ENCODE measurements around the gene ANXA11. TPM values are rescaled to one million over a fixed set of nuclear protein-coding genes. Genes with fewer than 3 reads are reported as not detected.
"Not testable (repeated sequence)": the region's sequence is repeated elsewhere in the genome, so short reads cannot be mapped to it uniquely, and the experiment has no call there.

Gene ANXA11
- 237 and 259 TPM in 2 replicates for total RNA-seq

DNA sequence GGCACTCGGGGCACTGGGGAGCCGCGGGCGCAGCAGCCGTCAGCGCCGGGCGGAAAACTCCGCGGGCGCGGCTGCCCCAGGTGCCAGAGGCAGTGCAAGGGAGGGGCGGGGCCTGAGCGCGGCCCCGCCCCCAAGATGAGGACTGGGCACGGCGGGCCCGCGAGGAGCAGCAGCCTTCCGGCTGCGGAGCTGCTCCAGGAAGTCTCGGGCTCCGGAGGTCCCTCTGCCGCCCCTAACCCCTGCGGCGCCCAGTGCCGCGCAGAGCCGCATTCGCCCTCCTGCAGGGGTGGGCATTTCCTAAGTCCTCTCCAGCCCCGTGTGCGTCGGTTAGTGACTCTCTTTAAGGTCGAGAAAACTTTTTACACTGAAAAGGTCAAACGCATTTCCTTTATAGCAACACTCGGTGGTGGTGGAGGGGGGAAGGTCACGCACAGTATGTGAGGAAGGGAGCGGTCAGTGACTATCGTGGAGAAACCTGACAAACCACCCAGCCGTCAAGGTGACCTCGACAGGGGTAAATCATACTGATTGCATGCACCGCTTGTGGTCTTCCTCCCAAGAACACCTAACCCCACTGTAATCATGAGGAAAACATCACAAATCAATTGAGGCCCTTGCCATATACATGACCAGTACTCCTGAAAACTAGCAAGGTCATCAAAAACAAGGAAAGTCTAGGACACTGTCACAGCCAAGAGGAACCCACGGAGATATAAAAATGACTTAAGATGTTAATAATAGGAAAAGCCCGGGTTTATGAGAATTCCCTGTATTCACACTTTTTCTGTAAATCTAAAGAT is at the start of gene ANXA11:
TSS of gene ANXA11 (minus strand) at position 61 of the 800 bp plus-strand sequence. CDS start 32,676 bp downstream, outside the sequence.
- intact Hi-C loops (cut with micrococcal nuclease) = loop anchor here (1.0 to 10.0 kb wide), 6 partner anchors 17 to 861 kb away; partner anchors contain the start of genes NUTM2E, PPIF and ZCCHC24

DNA sequence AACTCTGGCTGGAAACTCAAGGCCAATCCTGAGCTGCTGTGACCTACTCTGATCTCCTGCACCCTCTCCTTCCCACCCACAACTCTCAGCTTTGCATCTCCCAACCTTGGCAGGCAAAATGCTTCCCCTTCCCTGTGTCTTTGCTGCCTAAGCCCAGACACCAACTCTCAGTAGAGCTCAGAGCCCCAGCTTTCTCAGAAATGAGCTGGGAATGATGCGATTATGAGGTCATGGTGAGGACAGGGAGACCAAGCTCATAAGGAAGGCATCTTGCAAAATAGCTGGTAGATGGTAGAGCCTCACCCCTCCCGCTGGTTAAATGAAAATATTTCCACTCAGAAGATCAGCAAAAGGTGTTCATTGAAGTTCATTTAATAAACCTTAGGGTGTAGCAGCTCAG is 49.4 kb upstream of the ANXA11 start:
- intact Hi-C loops (cut with micrococcal nuclease) = not testable (repeated sequence)

DNA sequence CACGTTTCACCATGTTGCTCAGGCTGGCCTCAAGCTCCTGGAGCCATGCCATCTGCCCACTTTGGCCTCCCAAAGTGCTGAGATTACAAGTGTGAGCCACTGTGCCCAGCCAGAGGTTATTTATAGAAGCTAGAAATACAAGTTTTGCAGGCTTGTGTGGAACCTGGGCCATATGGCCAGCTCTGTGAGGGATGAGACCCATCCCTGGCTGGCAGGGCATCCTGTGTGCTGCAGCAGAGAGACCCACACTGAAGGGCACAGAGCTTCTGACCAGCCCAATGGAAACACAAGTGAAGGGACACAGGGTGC is 48.6 kb upstream of the ANXA11 start:
- intact Hi-C loops (cut with micrococcal nuclease) = not testable (repeated sequence)

DNA sequence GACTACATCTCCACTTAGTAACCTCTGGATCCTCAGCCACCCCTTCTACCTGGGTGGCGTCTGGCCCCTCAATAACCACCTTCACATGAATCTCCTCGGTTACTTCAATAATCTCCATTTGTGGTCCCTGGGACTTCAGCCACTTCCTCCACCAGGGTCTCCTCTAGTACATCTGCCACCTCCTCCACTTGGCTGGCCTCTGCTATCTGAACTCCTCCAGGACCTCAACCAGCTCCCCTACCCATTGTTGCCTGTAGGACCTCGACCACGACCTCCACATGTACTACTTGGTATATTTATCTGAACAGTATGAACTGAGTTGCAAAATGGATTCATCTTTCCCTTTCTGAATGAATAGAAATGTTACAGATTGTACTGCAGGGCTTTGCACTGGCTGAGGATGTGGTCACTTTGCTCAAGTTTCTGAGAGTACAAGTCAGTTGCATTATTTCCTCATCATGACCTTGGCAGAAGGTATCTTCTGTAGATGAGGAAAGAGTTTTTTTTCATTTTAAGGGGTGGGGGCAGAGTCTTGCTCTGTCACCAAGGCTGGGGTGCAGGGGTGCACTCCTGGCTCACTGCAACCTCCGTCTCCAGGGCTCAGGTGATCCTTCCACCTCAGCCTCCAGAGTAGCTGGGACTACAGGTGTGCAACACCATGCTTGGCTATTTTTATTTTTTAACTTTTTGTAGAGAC is 48.1 kb upstream of the ANXA11 start:
- intact Hi-C loops (cut with micrococcal nuclease) = no loop called here

GRCh38 chr10:80252296-80252887 is 47.1 kb upstream of the ANXA11 start:
- intact Hi-C loops (cut with micrococcal nuclease) = no loop called here

- intact Hi-C loops (cut with micrococcal nuclease) = not testable (repeated sequence)
These were observed 46.5 kb upstream of the ANXA11 start for GRCh38 chr10:80251703-80252280.

GRCh38 chr10:80250399-80250798 is 45.1 kb upstream of the ANXA11 start:
- intact Hi-C loops (cut with micrococcal nuclease) = not testable (repeated sequence)

DNA sequence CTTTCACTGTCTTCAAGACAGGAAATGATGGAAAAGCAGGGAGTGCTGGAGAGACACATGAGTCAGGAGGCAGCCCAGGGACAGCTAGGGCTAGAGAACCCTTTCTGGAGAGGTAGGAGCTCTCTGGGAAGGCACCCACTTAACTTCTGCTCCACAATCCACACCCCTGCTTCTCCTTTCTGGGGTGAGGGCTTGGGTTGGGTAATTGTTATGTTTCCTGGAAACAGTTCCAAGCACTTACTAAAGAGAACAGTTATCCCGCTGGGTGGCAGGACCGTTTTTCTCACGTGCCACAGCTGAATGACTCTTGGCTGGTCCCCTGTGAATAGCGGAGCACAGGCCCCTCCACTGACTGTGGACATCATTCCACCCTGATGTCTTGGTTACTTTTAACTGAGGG is 44.6 kb upstream of the ANXA11 start:
- intact Hi-C loops (cut with micrococcal nuclease) = loop anchor here (10.0 kb wide), 1 partner anchor 735 kb away; the partner anchor contains the start of gene EIF5AL1

GRCh38 chr10:80247611-80248010 is 42.3 kb upstream of the ANXA11 start:
- intact Hi-C loops (cut with micrococcal nuclease) = loop anchor here (10.0 kb wide), 1 partner anchor 733 kb away; the partner anchor contains the start of gene EIF5AL1

- intact Hi-C loops (cut with micrococcal nuclease) = loop anchor here (10.0 kb wide), 1 partner anchor 730 kb away; the partner anchor contains the start of gene EIF5AL1
These were observed 39.0 kb upstream of the ANXA11 start for GRCh38 chr10:80244371-80244770.

GRCh38 chr10:80242341-80242740 is 37.0 kb upstream of the ANXA11 start:
- intact Hi-C loops (cut with micrococcal nuclease) = loop anchor here (10.0 kb wide), 1 partner anchor 728 kb away; the partner anchor contains the start of gene EIF5AL1

GRCh38 chr10:80236457-80236856 is 31.1 kb upstream of the ANXA11 start:
- intact Hi-C loops (cut with micrococcal nuclease) = not testable (repeated sequence)

- intact Hi-C loops (cut with micrococcal nuclease) = not testable (repeated sequence)
These were observed 29.2 kb upstream of the ANXA11 start for GRCh38 chr10:80234331-80235235.

- intact Hi-C loops (cut with micrococcal nuclease) = not testable (repeated sequence)
These were observed 28.5 kb upstream of the ANXA11 start for GRCh38 chr10:80233871-80234270.

DNA sequence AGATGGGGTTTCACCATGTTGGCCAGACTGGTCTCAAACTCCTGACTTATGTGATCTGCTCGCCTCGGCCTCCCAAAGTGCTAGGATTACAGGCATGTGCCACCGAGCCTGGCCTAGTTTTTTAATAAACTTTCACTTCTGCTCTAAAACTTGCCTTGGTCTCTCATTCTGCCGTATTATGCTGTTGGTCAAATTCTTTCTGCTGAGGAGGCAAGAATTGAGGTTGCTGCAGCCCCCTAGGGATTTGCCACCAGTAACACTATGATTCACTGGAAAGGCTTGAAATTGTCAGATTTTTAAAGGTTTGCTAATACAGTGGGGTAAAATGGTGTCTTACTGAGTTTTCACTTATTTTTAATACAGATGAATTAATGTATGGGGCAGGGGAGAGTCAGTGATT is 21.4 kb upstream of the ANXA11 start:
- intact Hi-C loops (cut with micrococcal nuclease) = not testable (repeated sequence)

DNA sequence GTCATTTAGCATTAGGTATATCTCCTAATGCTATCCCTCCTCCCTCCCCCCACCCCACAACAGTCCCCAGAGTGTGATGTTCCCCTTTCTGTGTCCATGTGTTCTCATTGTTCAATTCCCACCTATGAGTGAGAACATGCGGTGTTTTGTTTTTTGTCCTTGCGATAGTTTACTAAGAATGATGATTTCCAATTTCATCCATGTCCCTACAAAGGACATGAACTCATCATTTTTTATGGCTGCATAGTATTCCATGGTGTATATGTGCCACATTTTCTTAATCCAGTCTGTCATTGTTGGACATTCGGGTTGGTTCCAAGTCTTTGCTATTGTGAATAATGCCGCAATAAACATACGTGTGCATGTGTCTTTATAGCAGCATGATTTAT is 17.7 kb upstream of the ANXA11 start:
- intact Hi-C loops (cut with micrococcal nuclease) = not testable (repeated sequence)

DNA sequence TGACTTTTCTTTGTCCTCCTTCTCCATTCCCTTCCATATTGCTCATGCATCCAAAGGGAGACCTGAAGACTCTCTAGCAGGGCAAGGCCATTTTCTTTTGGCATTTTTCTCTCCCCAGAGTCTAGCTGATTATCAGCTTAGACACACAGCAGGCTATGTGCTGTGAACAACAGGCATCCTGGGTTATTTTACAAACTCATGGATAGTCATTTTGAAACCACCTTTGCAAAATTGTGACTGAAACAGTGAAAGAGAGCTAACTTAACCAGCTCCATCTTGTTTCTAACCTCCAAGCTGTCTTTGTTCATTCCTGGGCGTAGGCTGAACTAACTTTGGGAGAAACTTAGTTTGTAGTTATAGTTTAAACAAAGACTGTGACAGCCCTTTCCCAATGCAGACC is 13.5 kb upstream of the ANXA11 start:
- intact Hi-C loops (cut with micrococcal nuclease) = not testable (repeated sequence)

- intact Hi-C loops (cut with micrococcal nuclease) = not testable (repeated sequence)
These were observed 9.1 kb upstream of the ANXA11 start for GRCh38 chr10:80214368-80214982.

DNA sequence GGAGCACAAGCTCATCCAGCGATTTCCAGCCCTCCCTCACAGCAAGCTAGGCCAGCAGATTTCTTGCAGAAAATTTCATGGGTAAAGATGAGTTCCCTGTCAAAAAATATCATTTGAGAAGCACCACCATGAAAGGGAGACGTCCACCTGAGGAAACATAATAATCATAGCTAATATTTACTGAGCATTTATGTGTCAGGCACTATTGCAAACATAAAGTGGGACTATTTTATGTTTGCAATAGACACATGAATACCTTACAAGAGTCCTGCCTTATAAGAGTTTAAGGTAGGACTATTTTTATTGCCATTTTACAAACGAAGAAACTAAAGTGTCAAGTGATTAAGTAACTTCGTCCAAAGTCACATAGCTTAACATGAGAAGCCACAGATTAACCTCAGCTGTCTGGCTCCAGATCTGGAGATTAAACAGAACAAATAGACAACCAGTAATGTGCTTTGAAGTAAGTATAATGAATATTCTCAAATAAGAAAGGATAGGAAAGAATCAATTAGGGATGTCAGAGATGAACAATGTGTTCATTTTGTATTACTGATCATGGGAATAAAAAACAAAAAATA is 7.3 kb upstream of the ANXA11 start:
- intact Hi-C loops (cut with micrococcal nuclease) = not testable (repeated sequence)

GRCh38 chr10:80211786-80212185 is 6.4 kb upstream of the ANXA11 start:
- intact Hi-C loops (cut with micrococcal nuclease) = no loop called here

Data from T-helper 1 cell treated with Interleukin-12 subunit alpha and Interleukin-12 subunit beta and Interleukin-4 antibody, amounts not matched to agents 30 ng/mL and 1 ng/mL, for 36 hours (primary cell).